Hypothalamus (tissue), 51 donors: ENCODE data around the gene CUEDC2.

ENCODE experiments used
- DNase-seq, 51 donors: peaks; one replicate each; lab custom pipeline; 2025; lab: John Stamatoyannopoulos, UW

The CUEDC2 gene

DNA sequence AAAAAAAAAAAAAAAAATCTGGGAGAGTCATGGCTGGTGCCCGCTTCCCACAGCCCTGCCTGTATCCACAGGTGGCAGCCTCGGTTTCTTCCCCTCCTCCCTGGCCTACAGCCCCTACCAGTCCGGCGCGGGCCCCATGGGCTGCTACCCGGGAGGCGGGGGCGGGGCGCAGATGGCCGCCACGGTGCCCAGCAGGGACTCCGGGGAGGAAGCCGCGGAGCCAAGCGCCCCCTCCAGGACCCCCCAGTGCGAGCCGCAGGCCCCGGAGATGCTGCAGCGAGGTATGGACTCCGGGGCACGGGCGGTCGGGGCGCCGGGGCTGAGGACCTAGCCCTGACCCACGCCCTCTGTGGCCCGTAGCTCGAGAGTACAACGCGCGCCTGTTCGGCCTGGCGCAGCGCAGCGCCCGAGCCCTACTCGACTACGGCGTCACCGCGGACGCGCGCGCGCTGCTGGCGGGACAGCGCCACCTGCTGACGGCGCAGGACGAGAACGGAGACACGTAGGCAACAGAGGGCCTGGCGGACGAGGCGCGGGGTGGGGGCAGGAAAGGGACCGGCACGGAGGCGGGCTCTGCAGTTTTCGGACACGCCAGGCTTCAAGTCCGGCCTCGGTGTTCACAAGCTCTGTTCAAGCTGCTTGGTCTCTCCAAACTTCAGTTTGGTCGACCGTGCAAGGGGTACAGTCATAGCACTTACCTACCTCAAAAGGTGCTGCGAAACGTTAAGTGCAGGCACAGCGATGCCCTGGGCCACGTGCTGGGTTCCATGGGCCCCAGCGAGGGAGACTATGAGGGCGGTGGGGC, 33.0 kb downstream of the CUEDC2 start:
- DNase-seq = peak; percentile 31 to 92 (median 78)

DNA sequence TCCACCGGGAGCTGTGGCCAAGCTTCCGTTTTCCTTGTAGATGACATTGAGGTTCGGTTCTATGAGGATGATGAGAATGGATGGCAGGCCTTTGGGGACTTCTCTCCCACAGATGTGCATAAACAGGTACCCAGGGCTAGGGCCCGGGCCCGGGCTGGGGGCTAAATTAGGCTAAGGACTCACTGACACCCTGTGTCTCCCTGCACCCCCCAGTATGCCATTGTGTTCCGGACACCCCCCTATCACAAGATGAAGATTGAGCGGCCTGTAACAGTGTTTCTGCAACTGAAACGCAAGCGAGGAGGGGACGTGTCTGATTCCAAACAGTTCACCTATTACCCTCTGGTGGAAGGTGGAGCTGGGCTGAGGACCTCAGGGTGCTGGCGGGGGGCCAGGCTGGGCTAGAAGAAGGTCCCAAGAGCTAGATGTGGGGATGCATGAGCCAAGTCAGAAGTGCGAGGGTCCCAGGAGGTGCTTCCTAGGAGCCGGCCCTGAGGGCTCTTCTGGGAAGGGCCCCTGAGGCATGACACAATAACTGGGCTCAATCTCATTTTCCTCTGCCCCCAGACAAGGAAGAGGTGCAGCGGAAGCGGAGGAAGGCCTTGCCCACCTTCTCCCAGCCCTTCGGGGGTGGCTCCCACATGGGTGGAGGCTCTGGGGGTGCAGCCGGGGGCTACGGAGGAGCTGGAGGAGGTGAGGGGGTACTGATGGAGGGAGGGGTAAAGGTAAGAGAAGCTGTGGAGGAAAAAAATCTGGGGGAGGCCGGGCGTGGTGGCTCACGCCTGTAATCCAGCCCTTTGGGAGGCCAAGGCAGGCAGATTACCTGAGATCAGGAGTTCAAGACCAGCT, 34.0 kb downstream of the CUEDC2 start:
- no peak for DNase-seq

DNA sequence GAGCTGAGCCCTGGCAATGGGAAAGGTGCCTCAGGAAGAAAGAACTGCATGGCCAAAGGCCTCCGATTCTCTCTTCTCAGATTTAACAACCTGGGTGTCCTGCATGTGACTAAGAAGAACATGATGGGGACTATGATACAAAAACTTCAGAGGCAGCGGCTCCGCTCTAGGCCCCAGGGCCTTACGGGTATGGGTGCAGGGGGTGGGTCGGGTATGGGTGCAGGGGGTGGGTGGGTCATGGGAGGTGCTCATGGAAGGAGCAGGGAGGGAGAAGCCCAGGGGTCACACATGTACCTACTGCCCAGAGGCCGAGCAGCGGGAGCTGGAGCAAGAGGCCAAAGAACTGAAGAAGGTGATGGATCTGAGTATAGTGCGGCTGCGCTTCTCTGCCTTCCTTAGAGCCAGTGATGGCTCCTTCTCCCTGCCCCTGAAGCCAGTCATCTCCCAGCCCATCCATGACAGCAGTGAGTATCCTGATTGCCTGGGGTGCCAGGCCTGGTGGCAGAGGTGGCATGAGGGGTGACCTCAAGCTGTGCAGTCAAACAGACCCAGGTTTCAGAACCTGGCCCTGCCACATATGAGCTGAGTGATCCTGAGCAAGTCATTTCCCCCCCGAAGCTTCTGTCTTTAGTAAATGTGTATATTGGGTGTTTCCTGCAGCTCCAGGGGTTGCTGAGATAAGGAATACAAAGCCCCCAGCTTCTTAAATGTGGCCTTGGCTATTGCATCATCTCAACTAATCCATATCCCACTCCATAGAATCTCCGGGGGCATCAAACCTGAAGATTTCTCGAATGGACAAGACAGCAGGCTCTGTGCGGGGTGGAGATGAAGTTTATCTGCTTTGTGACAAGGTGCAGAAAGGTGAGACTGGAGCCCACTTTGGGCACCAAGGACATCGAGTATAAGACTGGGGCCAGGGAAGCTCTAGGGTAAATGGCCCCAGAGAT, 34.9 kb downstream of the CUEDC2 start:
- DNase-seq = no peak

DNA sequence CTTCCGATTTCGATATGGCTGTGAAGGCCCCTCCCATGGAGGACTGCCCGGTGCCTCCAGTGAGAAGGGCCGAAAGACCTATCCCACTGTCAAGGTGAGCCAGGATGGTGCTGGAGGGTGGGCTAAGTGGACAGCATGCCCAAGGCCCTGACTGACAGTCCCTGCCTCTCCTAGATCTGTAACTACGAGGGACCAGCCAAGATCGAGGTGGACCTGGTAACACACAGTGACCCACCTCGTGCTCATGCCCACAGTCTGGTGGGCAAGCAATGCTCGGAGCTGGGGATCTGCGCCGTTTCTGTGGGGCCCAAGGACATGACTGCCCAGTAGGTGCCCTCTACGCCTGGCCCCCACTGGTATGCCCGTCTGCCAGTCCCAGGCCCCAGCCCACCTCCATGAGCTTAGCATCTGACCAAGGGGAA, 35.6 kb downstream of the CUEDC2 start:
- DNase-seq = no peak

DNA sequence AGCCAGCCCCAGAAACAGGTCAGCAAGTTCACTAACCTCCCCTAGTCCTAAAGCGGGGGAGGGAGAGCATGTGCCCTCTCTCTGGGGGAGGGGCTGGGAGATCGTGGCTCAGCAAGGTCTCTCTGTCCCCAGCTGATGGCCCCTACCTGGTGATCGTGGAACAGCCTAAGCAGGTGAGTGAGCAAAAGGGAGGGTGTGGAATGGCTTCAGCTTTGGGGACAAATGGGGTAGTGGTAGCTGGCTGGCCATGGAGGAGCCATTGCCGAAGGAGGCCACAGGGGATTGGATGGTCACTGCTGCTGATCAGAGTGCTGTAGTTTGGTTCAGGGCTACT, 36.1 kb downstream of the CUEDC2 start:
- DNase-seq = no peak

DNA sequence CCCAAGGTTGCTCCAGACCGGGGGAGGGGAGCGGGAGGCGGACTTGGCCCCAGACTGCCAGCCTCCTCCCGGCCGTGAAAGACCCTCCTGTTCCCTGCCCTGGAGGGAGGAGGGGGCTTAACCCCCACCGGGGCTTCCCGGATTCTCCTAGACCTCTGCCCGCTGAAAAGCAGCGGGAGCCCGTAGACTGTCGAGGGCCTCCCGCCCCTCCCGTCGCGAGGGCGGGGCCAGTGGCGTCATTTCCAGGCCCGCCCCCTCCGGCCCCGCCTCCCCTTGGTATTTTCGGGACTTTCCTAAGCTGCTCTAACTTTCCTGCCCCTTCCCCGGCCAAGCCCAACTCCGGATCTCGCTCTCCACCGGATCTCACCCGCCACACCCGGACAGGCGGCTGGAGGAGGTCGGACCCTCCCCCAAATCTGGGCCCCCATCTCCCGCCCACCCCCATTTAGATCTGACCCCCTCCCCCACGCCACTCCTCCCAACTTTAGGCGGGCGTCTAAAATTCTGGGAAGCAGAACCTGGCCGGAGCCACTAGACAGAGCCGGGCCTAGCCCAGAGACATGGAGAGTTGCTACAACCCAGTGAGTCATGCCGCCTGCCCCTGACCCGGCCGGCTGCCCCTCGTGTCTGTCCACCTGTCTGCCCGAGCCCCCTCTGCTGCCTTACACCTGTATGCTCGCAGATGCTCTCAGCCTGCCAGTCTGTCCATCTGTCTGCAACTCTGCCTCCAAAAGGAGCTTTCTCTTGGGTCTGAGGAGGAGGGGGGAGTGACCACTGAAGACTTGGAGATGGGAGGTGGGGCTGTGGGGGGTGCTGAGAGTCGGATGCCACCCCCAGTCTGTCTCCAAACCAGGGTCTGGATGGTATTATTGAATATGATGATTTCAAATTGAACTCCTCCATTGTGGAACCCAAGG, 36.7 kb downstream of the CUEDC2 start, which contains the start of gene NFKB2:
Gene NFKB2, plus strand, starts transcription at position 306 of the 917 bp plus-strand sequence. Its CDS starts 255 bp downstream, at position 561.
- DNase-seq = peak in 49 of 51 donors; percentile 13 to 87 (median 64)

DNA sequence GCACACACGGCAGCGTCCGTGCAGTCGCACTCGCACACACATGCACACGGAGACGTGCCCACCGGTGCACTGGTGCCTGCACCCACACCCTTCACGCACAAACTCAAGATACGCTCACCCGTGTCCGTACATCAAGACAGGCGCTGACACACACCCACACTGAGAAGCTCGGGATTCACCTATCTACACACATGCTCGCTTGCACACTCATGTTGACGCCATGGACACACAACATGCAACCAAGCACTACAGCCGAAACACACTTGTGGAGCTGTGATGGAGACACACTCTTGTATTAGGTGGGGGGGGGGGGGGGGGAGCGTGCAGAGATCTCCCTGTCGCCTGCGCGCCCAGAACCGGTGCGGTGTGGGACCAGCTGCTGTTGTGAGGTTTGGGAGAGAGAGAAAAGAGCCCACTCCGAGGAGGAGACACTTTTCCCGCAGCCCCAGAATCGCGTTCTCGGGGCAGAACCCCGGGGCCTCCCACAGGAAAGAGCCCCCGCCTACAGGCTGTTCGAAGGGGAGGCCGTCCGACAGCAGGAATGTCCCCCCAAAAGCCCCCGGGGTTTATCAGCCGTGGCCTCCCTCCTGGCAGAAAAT, 37.5 kb downstream of the CUEDC2 start:
- DNase-seq = peak in 1 of 51 donors; percentile 43

DNA sequence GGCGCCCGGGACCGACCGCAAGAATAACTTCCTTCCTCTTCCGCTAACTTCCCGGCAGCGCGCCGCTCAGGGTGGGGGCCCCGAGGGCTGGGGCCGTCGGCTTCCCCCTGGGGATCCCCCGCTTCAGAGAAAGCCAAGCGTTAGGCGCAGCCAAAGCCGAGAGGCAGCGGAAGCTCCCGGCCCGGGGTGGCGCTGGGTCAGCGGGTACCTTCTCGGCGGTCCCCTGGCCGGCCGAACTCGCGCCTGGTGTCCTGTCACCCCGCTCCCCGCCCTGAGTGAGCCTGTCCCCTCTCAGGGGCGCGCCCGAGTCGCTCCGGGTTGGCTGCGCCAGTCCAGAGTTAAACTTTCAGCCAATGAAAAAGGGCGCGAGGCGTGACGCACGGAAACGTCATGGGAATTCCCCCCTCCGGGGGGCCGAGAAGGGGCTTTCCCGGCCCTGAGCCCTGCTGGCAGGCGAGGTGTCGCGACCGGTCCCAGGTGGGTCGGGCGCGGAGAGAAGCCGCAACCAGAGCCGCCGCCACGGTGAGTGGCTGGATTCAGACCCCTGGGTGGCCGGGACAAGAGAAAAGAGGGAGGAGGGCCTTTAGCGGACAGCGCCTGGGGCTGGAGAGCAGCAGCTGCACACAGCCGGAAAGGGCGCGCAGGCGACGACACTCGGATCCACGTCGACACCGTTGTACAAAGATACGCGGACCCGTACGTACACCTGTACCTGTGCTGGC, 38.1 kb downstream of the CUEDC2 start:
- peak; percentile 57 to 92 (median 80) for DNase-seq

DNA sequence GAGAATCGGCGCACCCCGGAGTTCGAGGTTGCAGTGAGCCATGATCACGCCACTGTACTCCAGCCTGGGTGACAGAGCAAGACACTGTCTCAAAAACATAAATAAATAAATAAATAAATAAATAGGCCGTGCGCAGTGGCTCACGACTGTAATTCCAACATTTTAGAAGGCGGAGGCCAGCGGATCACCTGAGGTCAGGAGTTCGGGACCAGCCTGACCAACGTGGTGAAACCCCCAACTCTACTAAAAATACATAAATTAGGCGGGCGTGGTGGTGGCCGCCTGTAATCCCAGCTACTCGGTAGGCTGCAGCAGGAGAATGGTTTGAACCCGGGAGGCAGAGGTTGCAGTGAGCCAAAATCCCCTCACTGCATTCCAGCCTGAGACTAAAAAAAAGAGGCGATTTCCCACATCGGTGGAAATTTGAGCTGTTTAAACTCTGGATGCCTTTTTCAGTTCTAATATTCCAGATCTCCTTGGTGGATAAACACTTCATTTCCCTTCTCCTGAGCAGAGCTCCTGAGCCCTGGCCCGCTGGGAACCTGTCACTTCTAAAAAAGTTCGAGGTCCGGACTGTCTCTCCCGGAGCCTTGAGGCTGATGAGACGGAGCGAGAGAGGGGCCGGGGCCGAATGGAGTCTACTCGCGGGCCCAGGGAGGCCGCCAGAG, 38.8 kb downstream of the CUEDC2 start:
- peak in 2 of 51 donors; percentile 66 to 68 for DNase-seq

DNA sequence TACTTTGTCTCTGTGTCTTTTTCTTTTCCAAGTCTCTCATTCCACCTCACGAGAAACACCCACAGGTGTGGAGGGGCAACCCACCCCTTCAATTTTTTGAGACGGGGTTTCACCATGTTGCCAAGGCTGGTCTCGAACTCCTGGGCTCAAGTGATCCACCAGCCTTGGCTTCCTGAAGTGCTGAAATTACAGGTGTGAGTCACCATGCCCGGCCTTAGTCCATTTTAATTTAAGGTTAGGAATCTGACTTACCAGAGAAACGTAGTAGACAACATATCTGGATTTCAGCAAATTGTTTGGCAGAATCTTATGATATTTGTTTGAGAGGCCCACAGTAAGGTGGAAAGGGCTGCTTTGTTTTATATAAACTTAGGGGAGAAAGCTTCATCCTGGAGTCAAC, 40.1 kb downstream of the CUEDC2 start:
- DNase-seq = no peak

DNA sequence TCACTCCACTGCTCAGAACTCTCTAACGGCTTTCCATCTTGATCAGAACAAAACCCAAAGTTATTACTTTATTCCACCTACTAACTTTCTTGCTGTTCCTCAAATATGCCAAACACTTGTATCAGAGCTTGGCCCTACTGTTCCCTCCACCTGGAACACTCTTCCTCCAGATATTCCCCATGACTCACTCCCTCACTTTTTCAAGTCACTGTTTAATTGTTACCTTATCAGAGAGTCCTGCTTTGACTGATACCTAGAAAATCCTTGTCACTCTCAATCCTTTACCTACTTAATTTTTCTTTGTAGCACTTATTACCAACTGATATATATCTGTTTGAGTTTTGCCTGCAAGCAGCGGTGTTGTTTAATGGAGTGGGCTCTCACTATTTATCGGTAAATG, 42.5 kb downstream of the CUEDC2 start:
- no peak for DNase-seq

DNA sequence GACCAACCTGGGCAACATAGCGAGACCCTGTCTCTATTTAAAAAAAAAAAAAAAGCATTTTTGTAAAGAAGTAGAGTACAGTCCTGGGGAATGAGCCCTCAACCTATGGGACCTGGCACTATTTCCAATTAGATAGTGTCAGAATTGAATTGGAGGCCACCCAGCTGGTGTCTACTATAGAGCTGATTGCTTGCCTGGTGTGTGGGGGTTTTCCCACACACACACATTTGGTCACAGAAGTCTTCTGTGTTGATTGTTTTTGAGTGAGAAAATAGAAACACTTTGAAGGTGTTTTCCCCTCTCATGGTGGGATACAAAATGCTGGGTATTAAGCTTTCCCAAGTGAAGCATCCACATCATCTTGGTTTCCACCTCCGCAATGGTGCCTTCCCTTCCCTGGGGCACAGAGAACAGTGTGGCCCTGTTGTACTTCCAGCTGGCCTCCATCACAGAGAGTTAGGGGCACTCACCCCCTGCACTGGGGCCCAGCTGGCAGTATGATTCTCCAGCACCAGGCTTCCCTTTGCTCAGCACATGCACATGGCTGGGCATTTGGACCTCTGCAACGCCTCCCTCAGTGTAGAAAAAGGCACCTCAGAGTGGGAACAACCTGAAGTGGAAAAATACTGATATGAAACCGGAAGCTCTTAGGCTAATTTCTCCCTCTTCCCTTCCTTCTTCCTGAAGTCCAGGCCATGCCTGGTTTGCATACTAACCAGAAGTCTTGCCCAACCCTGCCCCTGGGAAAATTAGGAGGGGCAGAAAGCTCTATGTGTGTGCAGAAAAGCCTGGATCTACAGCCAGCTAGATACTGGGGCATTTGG, 47.6 kb downstream of the CUEDC2 start:
- DNase-seq = no peak

DNA sequence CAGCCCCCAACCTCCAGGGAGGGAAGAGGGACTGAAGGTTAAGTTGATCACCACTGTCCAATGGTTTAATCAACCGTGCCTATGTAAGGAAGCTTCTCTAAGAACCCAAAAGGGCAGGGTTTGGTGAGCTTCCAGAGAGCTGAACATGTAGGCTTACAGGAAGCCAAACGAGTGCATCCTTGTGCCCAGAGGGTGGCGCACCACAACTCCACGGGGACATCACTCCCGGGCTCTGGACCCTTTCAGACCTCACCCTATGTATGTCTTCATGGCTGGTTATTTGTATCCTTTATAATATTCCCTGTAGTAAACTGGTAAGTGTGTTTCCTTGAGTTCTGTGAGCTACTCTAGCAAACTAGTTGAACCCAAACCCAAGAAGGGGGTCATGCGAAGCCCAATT, 48.3 kb downstream of the CUEDC2 start:
- DNase-seq = no peak

DNA sequence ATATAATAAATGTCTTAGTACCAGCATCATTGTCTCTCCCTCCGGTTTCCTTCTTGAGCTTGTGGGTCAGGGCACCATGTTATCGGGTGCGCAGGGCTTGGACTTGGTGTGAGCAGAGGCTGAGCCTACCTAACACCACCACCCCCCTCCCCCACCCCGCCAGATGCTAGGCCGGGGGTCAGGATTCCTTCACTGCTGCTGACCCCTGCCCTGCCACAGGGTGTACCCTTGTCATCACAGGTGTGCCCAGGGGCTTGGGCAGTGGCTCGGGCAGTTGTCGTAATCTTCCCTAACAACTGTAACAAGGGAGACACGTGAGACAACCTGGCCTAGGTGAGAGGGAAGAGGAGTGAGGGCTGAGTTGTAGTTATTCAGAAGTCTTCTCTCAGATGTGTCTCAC, 49.5 kb downstream of the CUEDC2 start:
- no peak for DNase-seq

DNA sequence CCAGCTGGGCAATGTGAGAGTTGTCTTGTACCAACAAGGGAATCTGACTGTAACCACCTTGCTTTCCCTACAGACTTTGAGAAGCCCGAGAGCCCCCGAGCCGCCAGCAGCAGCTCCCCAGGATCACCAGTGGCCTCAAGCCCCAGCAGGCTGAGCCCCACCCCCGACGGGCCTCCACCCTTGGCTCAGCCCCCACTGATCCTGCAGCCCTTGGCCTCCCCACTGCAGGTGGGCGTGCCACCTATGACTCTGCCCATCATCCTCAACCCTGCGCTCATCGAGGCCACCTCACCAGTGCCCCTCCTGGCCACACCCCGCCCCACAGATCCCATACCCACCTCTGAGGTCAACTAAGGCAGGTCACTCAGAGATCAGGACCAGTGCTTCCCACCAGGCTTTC, 50.4 kb downstream of the CUEDC2 start:
- DNase-seq = no peak

DNA sequence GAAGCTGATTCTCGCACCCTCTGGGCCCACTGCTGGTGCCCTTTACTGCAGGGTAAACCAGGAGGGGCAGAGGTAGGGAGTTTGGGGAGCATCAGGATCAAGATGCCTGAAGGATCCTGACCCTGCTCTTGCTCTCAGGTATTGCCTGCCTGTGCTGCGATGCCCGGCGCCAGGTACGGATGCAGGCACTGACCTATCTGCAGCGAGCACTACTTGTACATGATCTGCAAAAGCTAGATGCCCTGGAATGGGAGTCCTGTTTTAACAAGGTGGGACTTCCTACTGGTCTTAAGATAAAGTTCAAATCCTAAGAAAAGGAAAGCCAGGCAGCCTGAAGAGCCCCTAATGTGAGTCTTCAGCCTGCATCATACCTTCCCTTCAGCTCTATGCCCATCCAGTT, 53.0 kb downstream of the CUEDC2 start:
- DNase-seq = no peak

DNA sequence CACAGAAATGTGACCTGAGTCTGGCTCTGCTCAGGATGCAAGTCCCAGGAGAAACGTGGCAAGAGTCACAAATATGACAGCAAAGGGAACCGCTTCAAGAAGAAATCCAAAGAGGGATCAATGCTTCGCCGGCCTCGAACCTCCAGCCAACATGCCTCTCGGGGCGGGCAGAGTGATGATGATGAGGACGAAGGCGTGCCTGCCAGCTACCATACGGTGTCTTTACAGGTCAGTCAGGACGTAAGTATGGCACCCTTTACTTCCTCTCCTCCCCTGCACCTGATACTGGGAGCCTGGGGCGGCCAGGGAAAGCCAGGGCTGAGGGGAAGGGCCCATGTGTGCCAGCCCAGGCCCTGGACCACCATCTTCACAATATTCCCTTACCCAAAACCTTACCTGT, 55.5 kb downstream of the CUEDC2 start:
- no peak for DNase-seq
